ENCODE results near the gene AKT1.

AKT1 gene

GRCh38 chr14:104800015-104800770, 4.6 kb upstream of the AKT1 start:
- DNase-seq (ENCODE audit: low spot score): peak; percentile 48

DNA sequence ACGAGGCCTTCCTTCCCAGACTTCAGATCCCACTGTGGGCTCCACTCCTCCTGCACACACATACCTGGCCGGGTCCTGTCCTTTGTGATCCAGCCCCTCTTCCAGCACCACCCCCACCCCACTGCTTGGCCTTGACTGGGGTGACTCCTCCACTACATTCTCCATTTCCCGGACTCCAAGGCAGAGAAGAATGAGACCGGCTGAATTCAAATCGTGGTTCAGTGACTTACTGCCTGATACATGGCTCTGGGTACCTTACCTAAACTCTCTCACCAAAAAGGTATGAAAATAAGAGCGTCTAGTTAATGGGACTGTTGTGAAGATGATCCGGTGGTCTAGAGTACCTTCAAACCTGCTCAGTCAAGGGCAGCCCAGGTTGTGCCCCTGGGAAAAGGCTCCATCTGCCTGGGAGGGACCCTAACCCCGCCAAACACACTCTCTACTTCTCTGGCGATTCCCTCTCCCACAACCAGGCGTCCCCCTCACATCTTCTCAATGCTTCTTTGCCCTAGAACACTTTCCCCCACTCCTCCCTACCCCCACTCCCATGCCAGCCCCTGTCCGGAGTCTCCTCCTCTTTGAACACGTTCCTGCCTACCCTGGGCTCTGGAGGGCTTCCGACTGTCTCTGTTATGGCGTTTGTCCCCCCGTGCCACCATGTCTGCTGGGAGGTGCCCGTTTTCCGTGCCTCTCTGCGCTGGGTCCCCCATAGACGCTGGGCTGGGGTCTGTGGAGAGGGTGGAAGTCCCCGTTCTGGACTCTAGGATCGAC, 3.9 kb upstream of the AKT1 start:
- peak; percentile 48 for DNase-seq (ENCODE audit: low spot score)

GRCh38 chr14:104798300-104799243, 3.0 kb upstream of the AKT1 start:
- DNase-seq (ENCODE audit: low spot score): no peak

- peak; percentile 60 for DNase-seq (ENCODE audit: low spot score)
Observed at GRCh38 chr14:104797115-104798044, 1.8 kb upstream of the AKT1 start.

GRCh38 chr14:104796687-104797081, 1.1 kb upstream of the AKT1 start:
- DNase-seq (ENCODE audit: low spot score): no peak

GRCh38 chr14:104795781-104796686, 486 bp upstream of the AKT1 start:
- no peak for DNase-seq (ENCODE audit: low spot score)

DNA sequence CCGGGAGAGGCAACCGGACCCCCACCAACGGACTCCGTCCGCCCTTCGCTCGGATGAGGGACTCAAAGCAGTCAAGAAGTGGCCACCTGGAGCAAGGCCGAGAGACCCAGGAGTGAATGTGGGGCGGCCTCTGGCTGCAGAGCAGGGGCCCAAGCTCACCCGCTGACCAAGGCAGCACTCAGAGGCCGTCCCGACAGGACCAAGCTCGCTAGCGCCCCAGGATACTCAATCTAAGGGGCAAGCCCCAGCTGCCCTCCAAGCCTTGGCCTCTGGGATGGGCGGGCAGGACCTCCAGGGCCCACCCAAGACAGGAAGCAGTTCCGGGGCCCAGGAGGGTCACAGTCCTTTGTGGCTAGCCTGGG, 936 bp downstream of the AKT1 start:
- no peak for DNase-seq (ENCODE audit: low spot score)

DNA sequence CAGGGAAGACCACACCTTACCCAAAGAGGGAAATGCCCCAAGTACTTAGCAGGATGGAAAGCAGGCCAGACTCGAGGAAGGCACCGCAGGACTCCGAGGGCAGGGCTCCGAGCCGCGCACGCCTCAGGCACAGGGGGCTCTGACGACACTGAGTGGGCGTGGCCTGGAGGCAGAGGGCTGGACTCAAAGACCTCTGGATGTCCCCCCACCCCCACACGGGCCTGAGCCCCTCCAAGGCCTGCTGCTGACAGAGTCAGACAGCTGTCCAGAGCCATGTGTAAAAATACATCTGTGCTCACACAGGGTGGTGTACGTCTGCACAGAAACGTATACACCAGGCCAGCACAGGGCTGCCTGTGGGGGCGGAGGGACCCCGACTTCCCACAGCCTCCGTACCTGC, 1.4 kb downstream of the AKT1 start:
- DNase-seq (ENCODE audit: low spot score): peak; percentile 68

GRCh38 chr14:104793703-104793959, 1.9 kb downstream of the AKT1 start:
- no peak for DNase-seq (ENCODE audit: low spot score)

DNA sequence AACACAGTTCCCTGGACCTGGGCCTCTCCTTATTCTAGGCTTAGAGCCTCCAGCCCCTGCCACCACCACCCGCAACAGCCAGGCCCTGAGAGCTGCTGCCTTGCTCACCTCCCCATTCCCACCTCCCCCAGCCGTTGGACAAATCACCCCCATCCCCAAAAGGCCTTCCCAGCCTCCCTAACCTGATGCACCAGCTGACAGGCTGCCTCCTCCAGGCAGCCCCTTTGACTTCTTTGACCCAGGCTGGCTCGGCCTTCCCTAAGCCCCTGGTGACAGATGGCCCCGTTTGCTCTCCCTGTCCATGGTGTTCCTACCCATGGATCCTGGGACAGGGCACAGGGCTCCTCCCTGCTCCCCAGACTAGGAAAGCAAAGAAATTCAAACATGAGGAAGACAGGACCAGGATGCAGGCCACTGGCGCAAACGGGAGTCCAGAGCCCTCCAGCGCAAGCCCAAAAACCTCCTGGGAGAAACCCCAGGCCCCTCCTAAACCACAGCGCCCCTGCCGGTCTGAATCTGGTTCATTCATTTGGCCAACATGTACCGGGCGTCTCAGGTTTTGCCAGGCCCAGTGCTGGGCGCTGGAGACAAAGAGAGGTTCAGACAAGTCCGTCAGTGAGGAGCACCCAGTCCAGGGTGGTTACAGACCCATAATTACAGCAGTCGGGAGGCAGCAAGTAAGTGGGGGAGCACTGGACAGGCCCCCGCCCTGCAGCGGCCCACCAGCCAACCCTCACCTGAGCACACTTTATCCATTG, 2.4 kb downstream of the AKT1 start:
- DNase-seq (ENCODE audit: low spot score): no peak

DNA sequence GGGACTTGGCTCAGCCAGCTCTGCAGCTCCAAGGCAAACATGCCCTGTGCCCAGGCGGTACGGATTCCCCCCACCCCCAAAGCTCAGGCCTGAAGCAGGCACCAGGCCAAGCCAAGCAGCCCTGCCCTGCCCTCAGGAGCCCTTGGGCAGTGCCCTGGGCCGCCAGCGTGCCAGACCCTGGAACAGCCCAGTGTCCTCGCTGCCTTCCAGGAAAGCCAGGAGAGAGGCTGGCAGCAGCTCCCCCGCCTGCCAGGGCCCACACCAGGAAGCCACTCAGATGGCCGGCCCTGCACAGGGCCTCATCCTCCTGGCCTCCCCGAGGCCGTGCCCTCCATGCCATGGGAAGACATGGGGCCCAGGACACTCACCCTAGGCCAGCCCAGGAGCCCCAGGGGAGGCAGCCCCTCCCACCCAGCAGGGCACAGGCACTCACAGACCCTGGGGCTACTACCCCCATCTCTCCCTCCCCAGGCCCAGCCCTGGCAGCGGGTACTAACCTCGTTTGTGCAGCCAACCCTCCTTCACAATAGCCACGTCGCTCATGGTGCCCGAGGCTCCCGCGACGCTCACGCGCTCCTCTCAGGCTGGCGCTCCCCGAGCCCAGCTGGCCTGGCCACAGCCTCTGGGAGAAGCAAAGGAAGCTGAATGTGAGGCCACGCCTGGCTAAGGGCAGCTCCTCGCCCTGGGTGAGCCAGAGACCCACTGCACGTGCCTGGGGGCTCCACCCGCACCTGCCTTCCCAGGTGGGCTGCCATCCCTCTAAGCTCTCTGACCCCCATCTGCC, 3.3 kb downstream of the AKT1 start:
- no peak for DNase-seq (ENCODE audit: low spot score)

- DNase-seq (ENCODE audit: low spot score): no peak
Observed at GRCh38 chr14:104791425-104791824, 4.1 kb downstream of the AKT1 start.

GRCh38 chr14:104789752-104790743, 5.5 kb downstream of the AKT1 start:
- no peak for DNase-seq (ENCODE audit: low spot score)

DNA sequence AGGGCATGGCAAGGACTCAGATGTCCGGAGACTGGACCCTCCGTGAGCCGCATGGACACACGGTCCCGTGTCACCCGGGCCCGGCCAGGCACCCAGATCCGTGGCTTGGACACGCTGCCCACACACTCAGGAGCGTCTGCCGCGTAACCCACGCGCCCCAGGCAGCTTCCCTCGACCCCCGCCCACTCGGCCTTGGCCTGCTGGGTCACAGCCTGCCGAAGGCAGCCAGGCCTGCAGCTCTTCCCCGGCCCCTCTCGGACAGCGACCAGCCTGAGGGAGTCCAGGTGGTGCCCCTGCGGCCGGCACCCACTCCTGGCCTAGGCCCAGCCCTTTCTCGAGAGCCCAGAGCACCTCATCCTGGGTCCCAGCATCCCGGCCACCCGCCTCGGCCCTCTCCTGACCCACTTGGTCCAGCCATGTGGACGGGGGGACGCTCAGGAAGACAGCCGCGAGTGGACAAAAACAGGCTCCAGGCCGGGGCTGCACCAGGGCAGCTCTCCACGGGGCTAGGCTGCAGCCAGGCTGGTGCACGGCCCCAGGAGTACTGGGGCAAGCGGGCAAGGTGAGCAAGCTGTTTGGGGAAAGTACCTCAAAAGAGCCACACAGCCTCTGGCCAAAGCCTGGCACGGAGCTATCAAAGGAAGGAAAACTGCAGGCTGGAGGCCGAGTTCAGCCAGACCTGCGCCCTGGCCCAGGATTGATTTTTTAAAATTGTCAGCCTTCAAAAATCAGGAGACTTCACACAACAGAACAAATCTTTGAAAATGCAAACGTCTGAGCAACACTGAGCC, 6.5 kb downstream of the AKT1 start:
- no peak for DNase-seq (ENCODE audit: low spot score)

DNA sequence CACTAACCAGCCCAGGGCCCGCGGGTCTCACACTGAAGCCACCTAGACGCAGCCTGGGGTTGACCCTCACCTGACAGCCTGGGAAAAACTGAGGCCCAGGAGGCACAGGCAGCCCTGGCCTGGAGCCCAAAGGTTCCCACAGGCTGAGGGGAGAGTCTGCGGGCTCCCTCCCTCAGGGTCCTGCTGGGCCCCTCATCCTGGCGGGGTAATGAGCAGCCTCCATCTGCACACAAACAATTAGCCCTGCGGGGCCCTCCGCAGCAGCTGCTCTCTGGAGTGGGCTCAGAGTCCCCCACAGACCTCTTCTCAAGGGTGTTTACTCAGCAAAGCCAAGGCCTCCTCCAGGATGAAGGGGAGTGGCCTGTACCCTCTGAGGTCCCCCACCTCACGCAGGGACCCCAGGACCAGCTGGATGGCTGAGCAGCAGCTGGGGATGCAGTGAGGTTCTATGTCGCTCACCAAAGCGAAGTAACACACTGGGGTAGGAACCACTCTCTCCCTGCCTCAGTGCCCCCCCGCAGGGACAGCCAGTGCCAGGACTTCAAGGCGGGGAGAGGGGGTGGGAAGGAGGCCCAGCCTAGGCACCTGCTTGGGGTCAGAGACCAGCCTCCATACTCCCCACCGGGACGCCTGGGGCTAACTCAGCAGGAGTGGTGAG, 7.3 kb downstream of the AKT1 start:
- no peak for DNase-seq (ENCODE audit: low spot score)

DNA sequence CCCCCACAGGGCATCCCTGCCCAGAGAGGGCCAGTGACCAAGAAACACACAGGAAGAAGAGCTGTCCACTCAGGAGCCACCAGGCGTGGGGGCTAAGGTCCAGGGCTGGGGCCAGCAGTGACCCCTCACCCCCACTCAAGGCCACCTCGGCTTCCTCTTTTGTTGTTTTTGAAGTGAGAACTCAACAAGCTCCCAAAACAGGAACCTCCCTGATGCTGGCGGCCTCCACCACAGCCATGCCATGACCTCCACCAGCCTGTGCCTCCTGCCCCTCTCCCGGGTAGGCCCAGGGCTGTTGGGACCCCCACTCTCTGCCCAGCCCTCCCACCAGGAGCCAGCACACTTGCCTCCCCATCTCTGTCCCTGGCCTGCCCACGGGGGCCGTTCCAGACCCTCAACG, 7.8 kb downstream of the AKT1 start:
- DNase-seq (ENCODE audit: low spot score): no peak
